22Rv1 (cell line): ENCODE data around the gene GET3.

Experiments
- ZFX ChIP-seq: fragments of 450-650 bp; IDR thresholded peaks from 2 replicates; pipeline ENCODE4 v1.6.1; 2017; ENCODE audit warnings: antibody characterized with exemption, borderline replicate concordance
- TF ChIP-seq, protein P1 (sequence below): fragments of 450-650 bp; IDR thresholded peaks from 2 replicates; pipeline ENCODE4 v1.5.1; 2017; ENCODE audit warnings: mild to moderate bottlenecking

DNA sequence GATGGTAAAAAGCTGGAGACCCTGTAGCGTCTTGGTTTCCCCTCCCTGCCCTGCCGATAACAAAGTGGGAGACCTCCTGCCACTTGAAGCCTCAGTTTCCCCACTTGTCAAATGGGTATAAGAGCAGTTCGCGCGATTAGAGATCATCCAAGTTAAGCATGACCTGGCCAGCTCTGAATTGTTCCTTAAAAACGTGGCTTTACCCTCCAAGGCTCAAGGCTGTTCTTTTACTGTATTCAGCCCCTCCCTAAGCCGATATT lies 14.0 kb upstream of the GET3 start:
- TF ChIP-seq, protein P1, sequence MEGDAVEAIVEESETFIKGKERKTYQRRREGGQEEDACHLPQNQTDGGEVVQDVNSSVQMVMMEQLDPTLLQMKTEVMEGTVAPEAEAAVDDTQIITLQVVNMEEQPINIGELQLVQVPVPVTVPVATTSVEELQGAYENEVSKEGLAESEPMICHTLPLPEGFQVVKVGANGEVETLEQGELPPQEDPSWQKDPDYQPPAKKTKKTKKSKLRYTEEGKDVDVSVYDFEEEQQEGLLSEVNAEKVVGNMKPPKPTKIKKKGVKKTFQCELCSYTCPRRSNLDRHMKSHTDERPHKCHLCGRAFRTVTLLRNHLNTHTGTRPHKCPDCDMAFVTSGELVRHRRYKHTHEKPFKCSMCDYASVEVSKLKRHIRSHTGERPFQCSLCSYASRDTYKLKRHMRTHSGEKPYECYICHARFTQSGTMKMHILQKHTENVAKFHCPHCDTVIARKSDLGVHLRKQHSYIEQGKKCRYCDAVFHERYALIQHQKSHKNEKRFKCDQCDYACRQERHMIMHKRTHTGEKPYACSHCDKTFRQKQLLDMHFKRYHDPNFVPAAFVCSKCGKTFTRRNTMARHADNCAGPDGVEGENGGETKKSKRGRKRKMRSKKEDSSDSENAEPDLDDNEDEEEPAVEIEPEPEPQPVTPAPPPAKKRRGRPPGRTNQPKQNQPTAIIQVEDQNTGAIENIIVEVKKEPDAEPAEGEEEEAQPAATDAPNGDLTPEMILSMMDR, result no peak
- no peak for TF ChIP-seq ZFX
